22Rv1 (cell line): ENCODE measurements around the gene CCDC85A.

Experiments used
- H3K27ac ChIP-seq: fragments of 450-650 bp; 2 replicates; pipeline ENCODE4 v1.5.1; 2017
- CTCF ChIP-seq: fragments of 450-650 bp; IDR thresholded peaks from 2 replicates; pipeline ENCODE4 v1.5.1; 2017; ENCODE audit warnings: mild to moderate bottlenecking
- ZFX ChIP-seq: fragments of 450-650 bp; IDR thresholded peaks from 2 replicates; pipeline ENCODE4 v1.6.1; 2017; ENCODE audit warnings: antibody characterized with exemption, borderline replicate concordance

The CCDC85A gene

GRCh38 chr2:56364902-56365301, 181.1 kb downstream of the CCDC85A start:
- TF ChIP-seq CTCF (no peak), ZFX (no peak)
- H3K27ac ChIP-seq = no peak overlapping the region

GRCh38 chr2:56369316-56369715, 185.5 kb downstream of the CCDC85A start:
- TF ChIP-seq CTCF (no peak), ZFX (no peak)
- H3K27ac ChIP-seq = no peak overlapping the region

- no peak for TF ChIP-seq CTCF
- no peak for TF ChIP-seq ZFX
- H3K27ac ChIP-seq = no peak overlapping the region
These were observed 188.4 kb downstream of the CCDC85A start for GRCh38 chr2:56372071-56372656.

- H3K27ac ChIP-seq = no peak overlapping the region
- TF ChIP-seq ZFX (no peak), CTCF (no peak)
These were observed 191.5 kb downstream of the CCDC85A start for GRCh38 chr2:56375251-56375650.

- H3K27ac ChIP-seq = no peak overlapping the region
- TF ChIP-seq CTCF (no peak), ZFX (no peak)
These were observed 193.2 kb downstream of the CCDC85A start for GRCh38 chr2:56376699-56377665.

GRCh38 chr2:56379066-56379465, 195.3 kb downstream of the CCDC85A start:
- no peak overlapping the region for H3K27ac ChIP-seq
- no peak for TF ChIP-seq ZFX
- no peak for TF ChIP-seq CTCF

GRCh38 chr2:56380861-56381260, 197.1 kb downstream of the CCDC85A start:
- no peak for TF ChIP-seq ZFX
- TF ChIP-seq CTCF = no peak
- H3K27ac ChIP-seq = no peak overlapping the region
